ENCODE measurements around the gene IPO7. TPM values are rescaled to one million over a fixed set of nuclear protein-coding genes. Genes with fewer than 3 reads are reported as not detected.

IPO7 gene
- total RNA-seq, 1 experiment from 2014 or later: 226 TPM

DNA sequence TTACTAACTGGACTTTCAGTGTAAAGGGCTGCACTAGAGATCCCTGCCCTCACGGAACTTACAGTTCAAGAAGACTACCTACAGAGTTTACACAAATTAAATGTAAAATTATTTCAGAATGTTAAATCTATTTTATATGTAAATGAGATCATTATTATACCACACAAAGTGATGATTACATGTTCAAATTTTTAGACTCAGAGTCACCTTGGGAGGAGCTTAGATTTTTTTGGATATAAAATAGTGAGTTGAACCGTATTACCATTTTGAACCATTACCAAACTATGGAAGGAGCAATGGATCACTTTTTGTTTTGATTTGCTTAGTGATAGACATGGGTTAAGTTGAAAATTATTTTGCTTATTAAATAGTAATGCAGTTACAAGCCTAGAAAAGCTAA lies 1.6 kb downstream of the IPO7 start (continued):
- TF ChIP-seq CBFB (CRISPR knock-in tag; IDR thresholded peaks at IDR 0.05; ENCODE audit: low read depth) (no peak), HMGA2 (CRISPR knock-in tag; IDR thresholded peaks at IDR 0.05) (no peak), PREB (CRISPR knock-in tag; IDR thresholded peaks at IDR 0.05; ENCODE audit: borderline replicate concordance) (no peak), CREB1 (CRISPR knock-in tag; IDR thresholded peaks at IDR 0.05) (no peak)
- TF ChIP-seq, protein P1, sequence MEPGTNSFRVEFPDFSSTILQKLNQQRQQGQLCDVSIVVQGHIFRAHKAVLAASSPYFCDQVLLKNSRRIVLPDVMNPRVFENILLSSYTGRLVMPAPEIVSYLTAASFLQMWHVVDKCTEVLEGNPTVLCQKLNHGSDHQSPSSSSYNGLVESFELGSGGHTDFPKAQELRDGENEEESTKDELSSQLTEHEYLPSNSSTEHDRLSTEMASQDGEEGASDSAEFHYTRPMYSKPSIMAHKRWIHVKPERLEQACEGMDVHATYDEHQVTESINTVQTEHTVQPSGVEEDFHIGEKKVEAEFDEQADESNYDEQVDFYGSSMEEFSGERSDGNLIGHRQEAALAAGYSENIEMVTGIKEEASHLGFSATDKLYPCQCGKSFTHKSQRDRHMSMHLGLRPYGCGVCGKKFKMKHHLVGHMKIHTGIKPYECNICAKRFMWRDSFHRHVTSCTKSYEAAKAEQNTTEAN (CRISPR knock-in tag; IDR thresholded peaks at IDR 0.05): no peak

DNA sequence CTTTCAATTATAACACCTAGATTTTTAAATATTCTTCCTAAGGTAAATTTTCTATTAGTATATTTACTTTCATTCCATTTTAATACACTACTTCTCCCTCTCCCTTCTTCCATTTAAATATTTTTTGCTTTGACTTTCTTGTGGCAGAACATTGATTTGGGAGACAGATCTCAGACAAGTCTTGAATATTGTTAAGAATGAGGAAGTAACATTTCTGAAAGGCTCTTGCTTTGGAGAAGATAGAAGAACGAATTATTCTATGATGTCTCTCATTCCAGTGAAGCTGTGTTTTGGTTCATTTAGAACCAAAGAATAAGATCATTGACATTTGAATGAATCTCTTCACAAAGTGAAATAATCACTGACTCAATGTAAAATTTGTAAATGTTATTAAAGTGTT lies 2.4 kb downstream of the IPO7 start:
- ChIA-PET CTCF (no interaction called here), POLR2A (no interaction called here)
- Mint-ChIP-seq H3K9me3 (no peaks in the 10 kb centered on the region), H3K27me3 (ENCODE audit: low read depth) (no peaks in the 10 kb centered on the region), H3K36me3 (peaks cover 12% of the 10 kb centered on the region), H3K4me1 (peaks cover 27% of the 10 kb centered on the region), H3K27ac (peak overlapping the region; percentile 88), H3K4me3 (peak overlapping the region; percentile 91)
- no peak for DNase-seq (ENCODE audit: low spot score)
- no peak for ATAC-seq
- TF ChIP-seq RORB (CRISPR knock-in tag; IDR thresholded peaks at IDR 0.05): no peak
- TF ChIP-seq NFYB (CRISPR knock-in tag; conservative IDR thresholded peaks at IDR 0.05; ENCODE audit: low read depth): no peak
- no peak for TF ChIP-seq ZNF281 (CRISPR knock-in tag; IDR thresholded peaks at IDR 0.05)
- no peak for TF ChIP-seq SMAD4 (CRISPR knock-in tag; IDR thresholded peaks at IDR 0.05)
- TF ChIP-seq ZNF671 (CRISPR knock-in tag; IDR thresholded peaks at IDR 0.05): no peak
- no peak for TF ChIP-seq ARID4B (CRISPR knock-in tag; IDR thresholded peaks at IDR 0.05; ENCODE audit: borderline replicate concordance)
- TF ChIP-seq JAZF1 (CRISPR knock-in tag; IDR thresholded peaks at IDR 0.05): no peak
- TF ChIP-seq FOXP4 (CRISPR knock-in tag; IDR thresholded peaks at IDR 0.05): no peak
- no peak for TF ChIP-seq TEAD1 (CRISPR knock-in tag; IDR thresholded peaks at IDR 0.05)
- no peak for TF ChIP-seq ZNF317 (CRISPR knock-in tag; IDR thresholded peaks at IDR 0.05; ENCODE audit: borderline replicate concordance, low read depth)
- TF ChIP-seq EMX1 (CRISPR knock-in tag; IDR thresholded peaks at IDR 0.05): no peak
- no peak for TF ChIP-seq SP1 (CRISPR knock-in tag; conservative IDR thresholded peaks at IDR 0.05)
- TF ChIP-seq, protein P2, sequence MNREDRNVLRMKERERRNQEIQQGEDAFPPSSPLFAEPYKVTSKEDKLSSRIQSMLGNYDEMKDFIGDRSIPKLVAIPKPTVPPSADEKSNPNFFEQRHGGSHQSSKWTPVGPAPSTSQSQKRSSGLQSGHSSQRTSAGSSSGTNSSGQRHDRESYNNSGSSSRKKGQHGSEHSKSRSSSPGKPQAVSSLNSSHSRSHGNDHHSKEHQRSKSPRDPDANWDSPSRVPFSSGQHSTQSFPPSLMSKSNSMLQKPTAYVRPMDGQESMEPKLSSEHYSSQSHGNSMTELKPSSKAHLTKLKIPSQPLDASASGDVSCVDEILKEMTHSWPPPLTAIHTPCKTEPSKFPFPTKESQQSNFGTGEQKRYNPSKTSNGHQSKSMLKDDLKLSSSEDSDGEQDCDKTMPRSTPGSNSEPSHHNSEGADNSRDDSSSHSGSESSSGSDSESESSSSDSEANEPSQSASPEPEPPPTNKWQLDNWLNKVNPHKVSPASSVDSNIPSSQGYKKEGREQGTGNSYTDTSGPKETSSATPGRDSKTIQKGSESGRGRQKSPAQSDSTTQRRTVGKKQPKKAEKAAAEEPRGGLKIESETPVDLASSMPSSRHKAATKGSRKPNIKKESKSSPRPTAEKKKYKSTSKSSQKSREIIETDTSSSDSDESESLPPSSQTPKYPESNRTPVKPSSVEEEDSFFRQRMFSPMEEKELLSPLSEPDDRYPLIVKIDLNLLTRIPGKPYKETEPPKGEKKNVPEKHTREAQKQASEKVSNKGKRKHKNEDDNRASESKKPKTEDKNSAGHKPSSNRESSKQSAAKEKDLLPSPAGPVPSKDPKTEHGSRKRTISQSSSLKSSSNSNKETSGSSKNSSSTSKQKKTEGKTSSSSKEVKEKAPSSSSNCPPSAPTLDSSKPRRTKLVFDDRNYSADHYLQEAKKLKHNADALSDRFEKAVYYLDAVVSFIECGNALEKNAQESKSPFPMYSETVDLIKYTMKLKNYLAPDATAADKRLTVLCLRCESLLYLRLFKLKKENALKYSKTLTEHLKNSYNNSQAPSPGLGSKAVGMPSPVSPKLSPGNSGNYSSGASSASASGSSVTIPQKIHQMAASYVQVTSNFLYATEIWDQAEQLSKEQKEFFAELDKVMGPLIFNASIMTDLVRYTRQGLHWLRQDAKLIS (CRISPR knock-in tag; IDR thresholded peaks at IDR 0.05; ENCODE audit: borderline replicate concordance): no peak
- TF ChIP-seq ETV6 (CRISPR knock-in tag; IDR thresholded peaks at IDR 0.05): no peak
- no peak for TF ChIP-seq NFE2L1 (CRISPR knock-in tag; IDR thresholded peaks at IDR 0.05)
- TF ChIP-seq, protein P3, sequence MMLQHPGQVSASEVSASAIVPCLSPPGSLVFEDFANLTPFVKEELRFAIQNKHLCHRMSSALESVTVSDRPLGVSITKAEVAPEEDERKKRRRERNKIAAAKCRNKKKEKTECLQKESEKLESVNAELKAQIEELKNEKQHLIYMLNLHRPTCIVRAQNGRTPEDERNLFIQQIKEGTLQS (CRISPR knock-in tag; conservative IDR thresholded peaks at IDR 0.05): no peak
